Measurements from ENCODE around the gene TSEN2. TPM values are rescaled to one million over a fixed set of nuclear protein-coding genes. Genes with fewer than 3 reads are reported as not detected.

The TSEN2 gene
- total RNA-seq, 1 experiment from 2014 or later = 22.0 TPM

DNA sequence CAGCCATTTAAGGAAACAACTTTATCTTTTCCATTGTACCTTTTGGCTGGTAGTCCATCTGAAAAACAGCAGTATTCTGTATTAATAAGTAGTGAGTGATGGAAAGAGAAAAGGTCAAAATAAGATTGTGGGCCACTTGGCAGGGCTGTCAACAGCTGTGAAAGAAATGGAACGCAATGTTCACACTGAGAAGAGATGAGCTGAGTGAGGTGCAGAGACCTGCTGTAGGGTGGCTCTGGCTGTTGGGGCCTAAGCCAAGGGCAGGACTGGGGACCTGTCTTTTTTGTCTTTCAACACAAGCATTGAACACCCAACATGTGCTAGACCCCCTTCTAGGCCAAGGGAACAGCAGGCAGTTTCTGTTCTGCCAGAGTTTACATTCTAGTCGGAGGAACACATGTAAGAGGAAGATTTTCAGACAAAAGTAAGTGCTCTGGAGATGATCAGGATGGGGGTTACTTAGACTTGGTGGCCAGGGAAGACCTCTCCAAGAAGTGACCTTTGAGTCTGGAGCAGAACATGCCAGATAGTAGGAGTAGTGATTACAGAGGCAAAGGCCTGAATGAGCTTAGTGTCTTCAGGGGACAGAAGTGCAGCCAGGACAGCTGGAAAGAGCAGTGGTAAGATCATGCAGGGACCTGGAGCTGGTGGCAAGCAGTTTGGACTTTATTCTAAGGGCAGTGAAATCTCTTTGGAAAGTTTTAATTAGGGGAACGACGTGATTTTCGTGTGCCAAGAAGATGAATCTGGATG lies 29.6 kb downstream of the TSEN2 start:
- no peak overlapping the region for H3K27ac ChIP-seq (ENCODE audit: low read length)
- no peaks in the 10 kb centered on the region for H3K9me3 ChIP-seq (ENCODE audit: control insufficient read depth, insufficient read depth, low read depth, low read length)
- H3K36me3 ChIP-seq (ENCODE audit: control insufficient read depth, insufficient read depth, low read length) = no peaks in the 10 kb centered on the region
- H3K4me3 ChIP-seq (ENCODE audit: low read depth in 2 of 2, low read length in 2 of 2) = no peak overlapping the region
- intact Hi-C loops (cut with micrococcal nuclease; ENCODE audit: unreplicated experiment) (no loop called here), in situ Hi-C loops (cut with HindIII; ENCODE audit: low pct_unique_long_range_greater_than_20kb, low sequenced_read_pairs) (no loop called here)
- TF ChIP-seq POLR2AphosphoS5 (IDR thresholded peaks at IDR 0.05; ENCODE audit: low read depth, low read length) (no peak), CTCF (IDR thresholded peaks at IDR 0.05) (no peak), SIN3A (IDR thresholded peaks at IDR 0.05; ENCODE audit: borderline replicate concordance, insufficient read depth, low read depth, low read length) (no peak), TCF7L2 (IDR thresholded peaks at IDR 0.05; ENCODE audit: low read depth, low read length) (no peak)
- TF ChIP-seq, protein P1, sequence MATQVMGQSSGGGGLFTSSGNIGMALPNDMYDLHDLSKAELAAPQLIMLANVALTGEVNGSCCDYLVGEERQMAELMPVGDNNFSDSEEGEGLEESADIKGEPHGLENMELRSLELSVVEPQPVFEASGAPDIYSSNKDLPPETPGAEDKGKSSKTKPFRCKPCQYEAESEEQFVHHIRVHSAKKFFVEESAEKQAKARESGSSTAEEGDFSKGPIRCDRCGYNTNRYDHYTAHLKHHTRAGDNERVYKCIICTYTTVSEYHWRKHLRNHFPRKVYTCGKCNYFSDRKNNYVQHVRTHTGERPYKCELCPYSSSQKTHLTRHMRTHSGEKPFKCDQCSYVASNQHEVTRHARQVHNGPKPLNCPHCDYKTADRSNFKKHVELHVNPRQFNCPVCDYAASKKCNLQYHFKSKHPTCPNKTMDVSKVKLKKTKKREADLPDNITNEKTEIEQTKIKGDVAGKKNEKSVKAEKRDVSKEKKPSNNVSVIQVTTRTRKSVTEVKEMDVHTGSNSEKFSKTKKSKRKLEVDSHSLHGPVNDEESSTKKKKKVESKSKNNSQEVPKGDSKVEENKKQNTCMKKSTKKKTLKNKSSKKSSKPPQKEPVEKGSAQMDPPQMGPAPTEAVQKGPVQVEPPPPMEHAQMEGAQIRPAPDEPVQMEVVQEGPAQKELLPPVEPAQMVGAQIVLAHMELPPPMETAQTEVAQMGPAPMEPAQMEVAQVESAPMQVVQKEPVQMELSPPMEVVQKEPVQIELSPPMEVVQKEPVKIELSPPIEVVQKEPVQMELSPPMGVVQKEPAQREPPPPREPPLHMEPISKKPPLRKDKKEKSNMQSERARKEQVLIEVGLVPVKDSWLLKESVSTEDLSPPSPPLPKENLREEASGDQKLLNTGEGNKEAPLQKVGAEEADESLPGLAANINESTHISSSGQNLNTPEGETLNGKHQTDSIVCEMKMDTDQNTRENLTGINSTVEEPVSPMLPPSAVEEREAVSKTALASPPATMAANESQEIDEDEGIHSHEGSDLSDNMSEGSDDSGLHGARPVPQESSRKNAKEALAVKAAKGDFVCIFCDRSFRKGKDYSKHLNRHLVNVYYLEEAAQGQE (IDR thresholded peaks at IDR 0.05; ENCODE audit: insufficient read depth in 1 of 2, low read depth in 2 of 2, low read length in 1 of 2) = no peak
- BruUV-seq (replicated peaks) = no TSS peak
- no peaks in the 10 kb centered on the region for H3K4me1 ChIP-seq (ENCODE audit: control insufficient read depth, insufficient read depth, low read length)
- DNase-seq (ENCODE audit: low read depth, low spot score) (no peak), ATAC-seq (no peak)
- POLR2A ChIA-PET = no interaction called here
- H3K27me3 ChIP-seq (ENCODE audit: control insufficient read depth, insufficient read depth, low read length) = no peaks in the 10 kb centered on the region
- CTCF ChIA-PET = no interaction called here

DNA sequence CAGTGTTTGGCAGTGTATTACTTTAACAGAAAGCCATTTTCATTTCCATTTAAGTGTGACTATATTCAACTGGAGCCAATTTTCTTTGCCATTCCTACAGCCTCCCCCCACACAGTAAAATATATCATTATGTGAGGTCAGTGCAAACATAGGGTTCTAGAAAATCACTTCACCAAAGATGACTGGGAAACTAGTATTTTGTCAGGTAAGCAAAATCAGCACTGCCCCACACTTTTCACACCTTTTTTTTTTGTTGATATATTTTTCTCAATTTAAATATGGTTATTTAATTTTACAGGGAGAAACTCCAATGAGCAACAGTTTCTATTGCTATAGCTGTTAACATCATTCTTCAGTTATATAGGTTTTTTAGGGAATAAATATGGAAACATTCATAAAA lies 31.4 kb downstream of the TSEN2 start:
- POLR2A ChIA-PET = no interaction called here
- DNase-seq (ENCODE audit: low read depth, low spot score) = no peak
- Histone ChIP-seq H3K36me3 (ENCODE audit: control insufficient read depth, insufficient read depth, low read length) (no peaks in the 10 kb centered on the region), H3K27ac (ENCODE audit: low read length) (no peak overlapping the region), H3K9me3 (ENCODE audit: control insufficient read depth, insufficient read depth, low read depth, low read length) (no peaks in the 10 kb centered on the region), H3K4me1 (ENCODE audit: control insufficient read depth, insufficient read depth, low read length) (no peaks in the 10 kb centered on the region), H3K27me3 (ENCODE audit: control insufficient read depth, insufficient read depth, low read length) (no peaks in the 10 kb centered on the region), H3K4me3 (ENCODE audit: low read depth in 2 of 2, low read length in 2 of 2) (no peak overlapping the region)
- no TSS peak for BruUV-seq (replicated peaks)
- CTCF ChIA-PET = no interaction called here
- in situ Hi-C loops (cut with HindIII; ENCODE audit: low pct_unique_long_range_greater_than_20kb, low sequenced_read_pairs) (no loop called here), intact Hi-C loops (cut with micrococcal nuclease; ENCODE audit: unreplicated experiment) (no loop called here)
- TF ChIP-seq TCF7L2 (IDR thresholded peaks at IDR 0.05; ENCODE audit: low read depth, low read length) (no peak), SIN3A (IDR thresholded peaks at IDR 0.05; ENCODE audit: borderline replicate concordance, insufficient read depth, low read depth, low read length) (no peak), CTCF (IDR thresholded peaks at IDR 0.05) (no peak), POLR2AphosphoS5 (IDR thresholded peaks at IDR 0.05; ENCODE audit: low read depth, low read length) (no peak)
- TF ChIP-seq, protein P1 (IDR thresholded peaks at IDR 0.05; ENCODE audit: insufficient read depth in 1 of 2, low read depth in 2 of 2, low read length in 1 of 2) = no peak
- no peak for ATAC-seq
